ENCODE results near the gene ESAM.

Gene ESAM

DNA sequence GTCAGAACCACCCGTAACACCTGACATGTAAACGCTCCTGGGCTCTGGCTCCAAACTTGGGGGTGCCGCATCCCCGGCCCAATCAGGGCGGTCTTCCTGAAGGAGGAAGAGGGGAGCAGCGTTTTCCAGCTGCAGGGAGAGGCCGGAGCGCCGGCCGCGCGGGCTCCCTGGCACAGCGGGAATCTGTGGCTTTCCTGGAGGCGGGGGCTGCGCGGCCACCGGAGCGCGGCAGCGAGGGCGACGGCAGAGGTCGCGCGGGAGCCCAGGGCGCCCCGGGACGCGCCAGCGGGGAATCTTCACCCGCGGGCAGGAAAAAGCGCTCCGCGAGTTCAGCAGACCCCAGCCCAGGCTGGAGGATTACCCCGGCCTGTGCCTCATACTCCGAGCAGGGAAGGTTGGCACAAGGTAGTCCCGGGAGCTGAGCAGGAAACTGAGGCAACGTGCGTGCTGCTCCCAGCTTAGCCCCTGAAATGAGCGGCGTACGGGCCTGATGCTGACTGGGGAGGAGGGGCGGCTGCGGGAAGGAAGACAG lies 600 bp upstream of the ESAM start:
- Histone ChIP-seq H4K91ac (ENCODE audit: low read length) (no peak overlapping the region), H2BK120ac (ENCODE audit: low read depth, low read length) (no peak overlapping the region), H4K8ac (ENCODE audit: low read length) (no peak overlapping the region), H3K9ac (ENCODE audit: low read length) (peak overlapping the region; percentile 38), H3K14ac (ENCODE audit: low read length in 2 of 2) (peak overlapping the region in 1 of 2 experiments; percentile 84), H2BK15ac (ENCODE audit: low read depth, poor library complexity, severe bottlenecking) (no peak overlapping the region), H3K4me1 (ENCODE audit: control insufficient read depth, insufficient read depth, low read depth, low read length) (peaks cover 42% of the 10 kb centered on the region), H3K4ac (ENCODE audit: low read depth in 1 of 2, low read length in 2 of 2) (no peak overlapping the region), H3K9me3 (ENCODE audit: control insufficient read depth, low read length) (no peaks in the 10 kb centered on the region), H2AFZ (ENCODE audit: low read depth, low read length) (no peak overlapping the region), H3K4me2 (ENCODE audit: low read length, poor library complexity, severe bottlenecking) (peak overlapping the region; percentile 88), H2BK12ac (ENCODE audit: low read length in 2 of 2) (no peak overlapping the region), H3K27ac (ENCODE audit: low read length, poor library complexity, severe bottlenecking) (no peak overlapping the region), H3K79me1 (replicated peaks; ENCODE audit: low read length, poor library complexity, severe bottlenecking) (peaks cover 10% of the 10 kb centered on the region), H2AK5ac (ENCODE audit: low read length, severe bottlenecking) (no peak overlapping the region), H3K4me3 (ENCODE audit: insufficient read depth in 1 of 2, low read depth in 1 of 2, low read length in 2 of 2) (peak overlapping the region; percentile 23 to 71), H2BK5ac (ENCODE audit: low read depth, low read length, poor library complexity, severe bottlenecking) (no peak overlapping the region), H3K18ac (ENCODE audit: low read depth in 1 of 2, low read length in 2 of 2) (no peak overlapping the region), H3K36me3 (ENCODE audit: control insufficient read depth in 1 of 2, insufficient read depth in 2 of 2, low read depth in 1 of 2, low read length in 2 of 2) (peaks cover 5 to 26% of the 10 kb centered on the region in 2 experiments), H3K23ac (ENCODE audit: low read length in 2 of 2) (peak overlapping the region in 1 of 2 experiments; percentile 43), H3K27me3 (ENCODE audit: control insufficient read depth in 1 of 2, insufficient read depth in 1 of 2, low read length in 2 of 2) (peaks cover 42 to 53% of the 10 kb centered on the region in 2 experiments)
- 2% methylated on average over 41 of the region's 45 CpGs for WGBS
- DNase-seq: no peak

DNA sequence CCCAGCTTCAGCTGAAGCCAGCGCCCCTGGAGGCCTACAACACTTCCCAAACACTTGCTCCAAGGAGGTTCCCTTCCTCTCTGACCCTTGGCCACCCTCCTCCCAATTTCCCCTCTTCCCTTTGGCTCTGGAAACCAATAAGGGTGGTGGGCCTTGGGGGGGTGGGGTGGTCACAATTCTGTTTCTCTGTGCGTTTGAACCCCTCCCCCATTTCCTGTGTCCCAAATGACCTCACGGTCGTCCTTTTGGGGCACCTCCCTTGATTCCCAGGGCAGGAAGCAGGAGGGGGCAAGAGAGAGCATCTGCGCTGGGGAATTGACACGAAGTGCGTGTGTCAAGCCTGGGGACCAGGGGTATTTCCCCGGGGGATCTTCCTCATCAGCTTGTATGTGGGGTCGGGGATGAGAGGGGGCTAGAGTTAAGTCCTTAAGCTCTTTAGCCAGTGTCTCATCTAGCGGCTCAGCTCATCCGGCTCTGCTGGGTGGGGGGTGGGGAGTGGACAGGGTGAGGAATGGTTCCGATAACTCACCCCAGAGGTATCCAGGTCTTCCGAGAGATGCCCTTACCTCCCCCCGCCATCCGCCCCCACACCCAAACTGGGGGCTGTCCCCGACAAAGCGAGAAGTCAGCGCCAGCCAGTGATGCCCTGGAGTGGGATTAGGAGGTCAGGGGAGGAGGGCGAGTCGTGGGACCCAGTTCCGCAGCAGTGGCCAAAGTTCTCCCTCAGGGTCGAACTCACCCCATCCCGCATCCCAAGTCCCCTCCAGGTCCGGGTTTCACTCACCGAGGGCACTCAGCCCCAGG lies 587 bp downstream of the ESAM start:
- H4K91ac ChIP-seq (ENCODE audit: low read length): no peak overlapping the region
- H3K79me1 ChIP-seq (replicated peaks; ENCODE audit: low read length, poor library complexity, severe bottlenecking): peaks cover 7% of the 10 kb centered on the region
- H3K36me3 ChIP-seq (ENCODE audit: control insufficient read depth in 1 of 2, insufficient read depth in 2 of 2, low read depth in 1 of 2, low read length in 2 of 2): peaks cover 0 to 16% of the 10 kb centered on the region in 2 experiments
- H3K27me3 ChIP-seq (ENCODE audit: control insufficient read depth in 1 of 2, insufficient read depth in 1 of 2, low read length in 2 of 2): peaks cover 53 to 65% of the 10 kb centered on the region in 2 experiments
- H2BK120ac ChIP-seq (ENCODE audit: low read depth, low read length): no peak overlapping the region
- no peak overlapping the region for H2BK15ac ChIP-seq (ENCODE audit: low read depth, poor library complexity, severe bottlenecking)
- H2BK5ac ChIP-seq (ENCODE audit: low read depth, low read length, poor library complexity, severe bottlenecking): no peak overlapping the region
- no peak overlapping the region for H3K4ac ChIP-seq (ENCODE audit: low read depth in 1 of 2, low read length in 2 of 2)
- H2BK12ac ChIP-seq (ENCODE audit: low read length in 2 of 2): no peak overlapping the region
- no peak overlapping the region for H3K4me3 ChIP-seq (ENCODE audit: insufficient read depth in 1 of 2, low read depth in 1 of 2, low read length in 2 of 2)
- H3K27ac ChIP-seq (ENCODE audit: low read length, poor library complexity, severe bottlenecking): no peak overlapping the region
- no peak for DNase-seq
- peaks cover 42% of the 10 kb centered on the region for H3K4me1 ChIP-seq (ENCODE audit: control insufficient read depth, insufficient read depth, low read depth, low read length)
- no peak overlapping the region for H2AK5ac ChIP-seq (ENCODE audit: low read length, severe bottlenecking)
- H3K14ac ChIP-seq (ENCODE audit: low read length in 2 of 2): no peak overlapping the region
- H3K18ac ChIP-seq (ENCODE audit: low read depth in 1 of 2, low read length in 2 of 2): no peak overlapping the region
- no peak overlapping the region for H3K9ac ChIP-seq (ENCODE audit: low read length)
- no peaks in the 10 kb centered on the region for H3K9me3 ChIP-seq (ENCODE audit: control insufficient read depth, low read length)
- peak overlapping the region; percentile 88 for H3K4me2 ChIP-seq (ENCODE audit: low read length, poor library complexity, severe bottlenecking)
- 10% methylated on average over 14 of the region's 25 CpGs for WGBS
- H2AFZ ChIP-seq (ENCODE audit: low read depth, low read length): no peak overlapping the region
- H3K23ac ChIP-seq (ENCODE audit: low read length in 2 of 2): no peak overlapping the region
- H4K8ac ChIP-seq (ENCODE audit: low read length): no peak overlapping the region

DNA sequence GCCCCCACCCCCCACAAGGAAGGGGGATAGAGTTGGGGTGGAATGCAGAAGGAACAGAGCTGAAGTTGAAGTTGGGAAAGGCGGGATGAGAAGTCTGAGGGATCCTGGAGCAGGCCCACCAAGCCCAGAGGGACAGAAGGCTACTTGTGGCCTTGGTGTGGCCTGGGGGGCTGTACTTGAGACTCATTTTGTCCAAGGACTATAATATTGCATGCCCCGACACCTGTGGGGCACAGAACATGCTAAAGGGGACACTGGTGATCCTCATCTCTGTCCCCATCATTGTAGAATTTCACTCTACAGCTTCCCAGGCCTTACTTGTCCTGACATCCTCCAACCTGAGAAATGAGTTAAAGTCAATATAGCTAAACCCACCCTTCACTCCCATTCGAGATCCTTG lies 1.3 kb downstream of the ESAM start:
- Histone ChIP-seq H3K27me3 (ENCODE audit: control insufficient read depth in 1 of 2, insufficient read depth in 1 of 2, low read length in 2 of 2) (peaks cover 60 to 72% of the 10 kb centered on the region in 2 experiments), H3K23ac (ENCODE audit: low read length in 2 of 2) (no peak overlapping the region), H4K91ac (ENCODE audit: low read length) (no peak overlapping the region), H4K8ac (ENCODE audit: low read length) (no peak overlapping the region), H3K9ac (ENCODE audit: low read length) (no peak overlapping the region), H3K9me3 (ENCODE audit: control insufficient read depth, low read length) (no peaks in the 10 kb centered on the region), H3K27ac (ENCODE audit: low read length, poor library complexity, severe bottlenecking) (no peak overlapping the region), H3K79me1 (replicated peaks; ENCODE audit: low read length, poor library complexity, severe bottlenecking) (peaks cover 7% of the 10 kb centered on the region), H3K14ac (ENCODE audit: low read length in 2 of 2) (no peak overlapping the region), H3K4me1 (ENCODE audit: control insufficient read depth, insufficient read depth, low read depth, low read length) (peaks cover 42% of the 10 kb centered on the region), H3K18ac (ENCODE audit: low read depth in 1 of 2, low read length in 2 of 2) (no peak overlapping the region), H2BK12ac (ENCODE audit: low read length in 2 of 2) (no peak overlapping the region), H3K4me3 (ENCODE audit: insufficient read depth in 1 of 2, low read depth in 1 of 2, low read length in 2 of 2) (no peak overlapping the region), H2BK5ac (ENCODE audit: low read depth, low read length, poor library complexity, severe bottlenecking) (no peak overlapping the region), H2AFZ (ENCODE audit: low read depth, low read length) (no peak overlapping the region), H2BK120ac (ENCODE audit: low read depth, low read length) (no peak overlapping the region), H2BK15ac (ENCODE audit: low read depth, poor library complexity, severe bottlenecking) (no peak overlapping the region), H3K4ac (ENCODE audit: low read depth in 1 of 2, low read length in 2 of 2) (no peak overlapping the region), H2AK5ac (ENCODE audit: low read length, severe bottlenecking) (no peak overlapping the region), H3K36me3 (ENCODE audit: control insufficient read depth in 1 of 2, insufficient read depth in 2 of 2, low read depth in 1 of 2, low read length in 2 of 2) (peaks cover 0 to 11% of the 10 kb centered on the region in 2 experiments), H3K4me2 (ENCODE audit: low read length, poor library complexity, severe bottlenecking) (no peak overlapping the region)
- 52% methylated on average over 3 of the region's 3 CpGs for WGBS
- no peak for DNase-seq

DNA sequence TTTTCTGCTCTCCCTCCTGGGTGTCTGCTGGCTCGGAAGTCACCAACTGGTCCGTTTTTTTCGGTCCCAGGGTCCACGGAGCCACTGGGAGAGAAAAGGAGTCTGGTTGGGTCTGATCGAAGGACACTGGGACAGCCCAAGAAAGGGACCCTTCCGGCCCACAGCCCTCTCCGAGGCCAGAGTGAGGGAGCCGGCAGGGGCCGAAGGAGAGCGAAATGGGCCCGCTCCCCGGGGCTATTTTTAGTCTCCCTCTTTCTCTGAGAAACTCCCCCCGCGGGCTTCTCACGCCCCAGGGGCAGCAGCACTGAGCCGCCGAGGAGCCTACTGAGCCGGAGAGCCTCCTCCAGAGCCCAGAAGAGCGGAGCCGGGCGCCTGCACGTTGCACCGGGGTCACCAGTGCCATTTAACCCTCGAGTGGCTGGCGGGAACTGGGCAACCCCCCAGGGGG lies 1.9 kb downstream of the ESAM start:
- H2AK5ac ChIP-seq (ENCODE audit: low read length, severe bottlenecking): no peak overlapping the region
- H2BK12ac ChIP-seq (ENCODE audit: low read length in 2 of 2): no peak overlapping the region
- no peak overlapping the region for H3K4ac ChIP-seq (ENCODE audit: low read depth in 1 of 2, low read length in 2 of 2)
- peaks cover 4% of the 10 kb centered on the region for H3K79me1 ChIP-seq (replicated peaks; ENCODE audit: low read length, poor library complexity, severe bottlenecking)
- no peak overlapping the region for H3K27ac ChIP-seq (ENCODE audit: low read length, poor library complexity, severe bottlenecking)
- no peak overlapping the region for H4K8ac ChIP-seq (ENCODE audit: low read length)
- no peak overlapping the region for H2AFZ ChIP-seq (ENCODE audit: low read depth, low read length)
- peak; percentile 45 for DNase-seq
- H4K91ac ChIP-seq (ENCODE audit: low read length): no peak overlapping the region
- no peak overlapping the region for H3K14ac ChIP-seq (ENCODE audit: low read length in 2 of 2)
- H3K4me1 ChIP-seq (ENCODE audit: control insufficient read depth, insufficient read depth, low read depth, low read length): peaks cover 42% of the 10 kb centered on the region
- H3K23ac ChIP-seq (ENCODE audit: low read length in 2 of 2): no peak overlapping the region
- peak overlapping the region; percentile 26 for H3K4me2 ChIP-seq (ENCODE audit: low read length, poor library complexity, severe bottlenecking)
- H3K18ac ChIP-seq (ENCODE audit: low read depth in 1 of 2, low read length in 2 of 2): no peak overlapping the region
- no peak overlapping the region for H3K9ac ChIP-seq (ENCODE audit: low read length)
- WGBS: 11% methylated on average over 23 of the region's 25 CpGs
- H2BK120ac ChIP-seq (ENCODE audit: low read depth, low read length): no peak overlapping the region
- H2BK15ac ChIP-seq (ENCODE audit: low read depth, poor library complexity, severe bottlenecking): no peak overlapping the region
- H2BK5ac ChIP-seq (ENCODE audit: low read depth, low read length, poor library complexity, severe bottlenecking): no peak overlapping the region
- peaks cover 0 to 11% of the 10 kb centered on the region in 2 experiments for H3K36me3 ChIP-seq (ENCODE audit: control insufficient read depth in 1 of 2, insufficient read depth in 2 of 2, low read depth in 1 of 2, low read length in 2 of 2)
- peaks cover 61 to 75% of the 10 kb centered on the region in 2 experiments for H3K27me3 ChIP-seq (ENCODE audit: control insufficient read depth in 1 of 2, insufficient read depth in 1 of 2, low read length in 2 of 2)
- no peaks in the 10 kb centered on the region for H3K9me3 ChIP-seq (ENCODE audit: control insufficient read depth, low read length)
- H3K4me3 ChIP-seq (ENCODE audit: insufficient read depth in 1 of 2, low read depth in 1 of 2, low read length in 2 of 2): no peak overlapping the region

Measured in mesenchymal stem cell (in vitro differentiated cells and primary cell).